Measurements from ENCODE around the gene TMEM151B. TPM values are rescaled to one million over a fixed set of nuclear protein-coding genes. Genes with fewer than 3 reads are reported as not detected.

The TMEM151B gene
- total and polyA plus RNA-seq, 9 of the 15 experiments (the other 6 are each of a cell fraction or from before 2014, with no cell fraction given) = not detected

GRCh38 chr6:44225579-44226325 lies 44.5 kb upstream of the TMEM151B start (continued):
- peak; percentile 67; the same call in 1 of the 2 replicates for TF ChIP-seq NCOA1 (IDR thresholded peaks at IDR 0.05; ENCODE audit: low read depth)
- no peak for TF ChIP-seq ASH1L (IDR thresholded peaks at IDR 0.05; ENCODE audit: borderline replicate concordance, low read depth, partially characterized antibody)
- no peak for TF ChIP-seq STAT5B (CRISPR knock-in tag; IDR thresholded peaks at IDR 0.05)
- TF ChIP-seq, protein P1, sequence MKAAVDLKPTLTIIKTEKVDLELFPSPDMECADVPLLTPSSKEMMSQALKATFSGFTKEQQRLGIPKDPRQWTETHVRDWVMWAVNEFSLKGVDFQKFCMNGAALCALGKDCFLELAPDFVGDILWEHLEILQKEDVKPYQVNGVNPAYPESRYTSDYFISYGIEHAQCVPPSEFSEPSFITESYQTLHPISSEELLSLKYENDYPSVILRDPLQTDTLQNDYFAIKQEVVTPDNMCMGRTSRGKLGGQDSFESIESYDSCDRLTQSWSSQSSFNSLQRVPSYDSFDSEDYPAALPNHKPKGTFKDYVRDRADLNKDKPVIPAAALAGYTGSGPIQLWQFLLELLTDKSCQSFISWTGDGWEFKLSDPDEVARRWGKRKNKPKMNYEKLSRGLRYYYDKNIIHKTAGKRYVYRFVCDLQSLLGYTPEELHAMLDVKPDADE (conservative IDR thresholded peaks at IDR 0.05; ENCODE audit: control insufficient read depth, low read depth, low read length) = no peak; the same call in 1 of the 2 replicates
- no peak for TF ChIP-seq ZC3H4 (CRISPR knock-in tag; IDR thresholded peaks at IDR 0.05; ENCODE audit: borderline replicate concordance)
- no peak for TF ChIP-seq ID3 (CRISPR knock-in tag; IDR thresholded peaks at IDR 0.05)
- peak; percentile 45; the same call in 1 of the 2 replicates for TF ChIP-seq ID3 (tag; IDR thresholded peaks at IDR 0.05)
- peak; percentile 77 for TF ChIP-seq GATAD2A (IDR thresholded peaks at IDR 0.05)
- no peak for TF ChIP-seq KLF6 (CRISPR knock-in tag; IDR thresholded peaks at IDR 0.05; ENCODE audit: borderline replicate concordance)
- no peak; the same call in 1 of the 2 replicates for TF ChIP-seq ZKSCAN8 (CRISPR knock-in tag; IDR thresholded peaks at IDR 0.05)
- TF ChIP-seq ESRRB (CRISPR knock-in tag; IDR thresholded peaks at IDR 0.05; ENCODE audit: borderline replicate concordance) = no peak
- TF ChIP-seq, protein P2, sequence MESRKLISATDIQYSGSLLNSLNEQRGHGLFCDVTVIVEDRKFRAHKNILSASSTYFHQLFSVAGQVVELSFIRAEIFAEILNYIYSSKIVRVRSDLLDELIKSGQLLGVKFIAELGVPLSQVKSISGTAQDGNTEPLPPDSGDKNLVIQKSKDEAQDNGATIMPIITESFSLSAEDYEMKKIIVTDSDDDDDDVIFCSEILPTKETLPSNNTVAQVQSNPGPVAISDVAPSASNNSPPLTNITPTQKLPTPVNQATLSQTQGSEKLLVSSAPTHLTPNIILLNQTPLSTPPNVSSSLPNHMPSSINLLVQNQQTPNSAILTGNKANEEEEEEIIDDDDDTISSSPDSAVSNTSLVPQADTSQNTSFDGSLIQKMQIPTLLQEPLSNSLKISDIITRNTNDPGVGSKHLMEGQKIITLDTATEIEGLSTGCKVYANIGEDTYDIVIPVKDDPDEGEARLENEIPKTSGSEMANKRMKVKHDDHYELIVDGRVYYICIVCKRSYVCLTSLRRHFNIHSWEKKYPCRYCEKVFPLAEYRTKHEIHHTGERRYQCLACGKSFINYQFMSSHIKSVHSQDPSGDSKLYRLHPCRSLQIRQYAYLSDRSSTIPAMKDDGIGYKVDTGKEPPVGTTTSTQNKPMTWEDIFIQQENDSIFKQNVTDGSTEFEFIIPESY (CRISPR knock-in tag; IDR thresholded peaks at IDR 0.05) = no peak
- no peak for TF ChIP-seq FIP1L1 (IDR thresholded peaks at IDR 0.05; ENCODE audit: low read depth, low read length, poor library complexity, severe bottlenecking)
- no peak for TF ChIP-seq KDM2B (CRISPR knock-in tag; IDR thresholded peaks at IDR 0.05)
- no peak for TF ChIP-seq ADNP (tag; IDR thresholded peaks at IDR 0.05)
- peak; percentile 82 for TF ChIP-seq NEUROD1 (IDR thresholded peaks at IDR 0.05; ENCODE audit: borderline replicate concordance, low read depth, low read length, partially characterized antibody)
- TF ChIP-seq XRCC5 (IDR thresholded peaks at IDR 0.05; ENCODE audit: low read depth, low read length) = peak; percentile 69; the same call in 1 of the 2 replicates
- TF ChIP-seq, protein P3, sequence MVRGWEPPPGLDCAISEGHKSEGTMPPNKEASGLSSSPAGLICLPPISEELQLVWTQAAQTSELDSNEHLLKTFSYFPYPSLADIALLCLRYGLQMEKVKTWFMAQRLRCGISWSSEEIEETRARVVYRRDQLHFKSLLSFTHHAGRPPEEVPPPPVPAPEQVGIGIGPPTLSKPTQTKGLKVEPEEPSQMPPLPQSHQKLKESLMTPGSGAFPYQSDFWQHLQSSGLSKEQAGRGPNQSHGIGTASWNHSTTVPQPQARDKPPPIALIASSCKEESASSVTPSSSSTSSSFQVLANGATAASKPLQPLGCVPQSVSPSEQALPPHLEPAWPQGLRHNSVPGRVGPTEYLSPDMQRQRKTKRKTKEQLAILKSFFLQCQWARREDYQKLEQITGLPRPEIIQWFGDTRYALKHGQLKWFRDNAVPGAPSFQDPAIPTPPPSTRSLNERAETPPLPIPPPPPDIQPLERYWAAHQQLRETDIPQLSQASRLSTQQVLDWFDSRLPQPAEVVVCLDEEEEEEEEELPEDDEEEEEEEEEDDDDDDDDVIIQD (CRISPR knock-in tag; IDR thresholded peaks at IDR 0.05) = peak; percentile 52; the same call in 1 of the 2 replicates
- peak; percentile 85 for TF ChIP-seq CXXC5 (CRISPR knock-in tag; IDR thresholded peaks at IDR 0.05)
- TF ChIP-seq IRF2 (CRISPR knock-in tag; IDR thresholded peaks at IDR 0.05) = no peak
- TF ChIP-seq ZNF583 (CRISPR knock-in tag; IDR thresholded peaks at IDR 0.05) = peak; percentile 77; the same call in 1 of the 2 replicates
- no peak; the same call in 1 of the 2 replicates for TF ChIP-seq DNMT1 (IDR thresholded peaks at IDR 0.05)
- no peak for TF ChIP-seq PPARD (CRISPR knock-in tag; IDR thresholded peaks at IDR 0.05)
- TF ChIP-seq NELFE (IDR thresholded peaks at IDR 0.05; ENCODE audit: insufficient read depth, insufficient read length) = no peak

Measured in K562 (cell line).